Muscle of arm (tissue), 12 donors: ENCODE measurements around the gene CDC42EP4. TPM values are rescaled to one million over a fixed set of nuclear protein-coding genes. Genes with fewer than 3 reads are reported as not detected.

Source experiments
- DNase-seq: peaks from one replicate; pipeline ENCODE4 v3.0.0-alpha.2; 2013
- polyA plus RNA-seq, 12 donors: library from polyadenylated mRNA; unstranded; fragments of 120-200 nt; gene quantifications; one replicate each; pipeline ENCODE4 v1.2.1, GENCODE V29; 2013; ENCODE audit not compliant: insufficient read length in 12 of 12

Gene CDC42EP4
- polyA plus RNA-seq, 12 donors = 15.6 to 45.2 (median 20.1) TPM; not detected in 1

DNA sequence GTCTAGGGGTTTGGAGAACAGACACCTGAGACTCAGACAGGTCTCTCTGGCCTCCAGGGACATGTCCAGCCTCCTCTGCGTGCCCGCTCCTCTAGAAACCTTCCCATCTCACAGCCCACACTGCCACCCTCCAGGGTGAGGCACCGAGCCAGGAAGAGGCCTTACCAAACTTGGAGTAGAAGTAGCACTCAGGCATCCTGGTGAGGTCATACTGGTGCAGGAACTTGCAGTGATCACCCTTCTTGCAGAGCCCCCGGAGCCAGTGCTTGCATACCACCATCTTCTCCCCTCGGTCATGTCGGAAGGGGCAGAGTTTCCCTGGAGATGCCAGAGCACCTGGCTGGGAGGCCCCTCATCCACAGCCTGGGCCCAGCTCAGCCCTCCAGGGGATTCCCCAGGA, 54.3 kb downstream of the CDC42EP4 start:
- DNase-seq = no peak

DNA sequence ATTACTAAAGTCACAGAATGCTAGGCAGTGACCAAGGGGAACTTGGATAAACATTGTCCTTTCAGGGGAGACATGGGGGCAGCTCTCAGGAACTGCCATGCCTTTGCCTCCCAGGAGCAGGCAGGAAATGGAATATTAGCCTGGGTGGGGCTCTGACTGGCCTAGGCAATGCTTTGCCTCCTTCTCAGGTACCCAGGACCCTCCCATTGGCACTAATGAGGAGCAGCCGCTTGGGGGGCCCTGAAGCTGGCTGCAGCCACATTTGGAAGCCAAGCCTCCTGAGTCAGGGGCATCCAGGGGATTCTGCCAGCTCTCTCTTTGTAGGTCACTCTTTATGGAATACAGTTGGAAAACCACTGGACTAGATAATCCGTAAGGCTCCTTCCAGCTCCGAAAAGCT, 55.6 kb downstream of the CDC42EP4 start:
- DNase-seq = no peak

DNA sequence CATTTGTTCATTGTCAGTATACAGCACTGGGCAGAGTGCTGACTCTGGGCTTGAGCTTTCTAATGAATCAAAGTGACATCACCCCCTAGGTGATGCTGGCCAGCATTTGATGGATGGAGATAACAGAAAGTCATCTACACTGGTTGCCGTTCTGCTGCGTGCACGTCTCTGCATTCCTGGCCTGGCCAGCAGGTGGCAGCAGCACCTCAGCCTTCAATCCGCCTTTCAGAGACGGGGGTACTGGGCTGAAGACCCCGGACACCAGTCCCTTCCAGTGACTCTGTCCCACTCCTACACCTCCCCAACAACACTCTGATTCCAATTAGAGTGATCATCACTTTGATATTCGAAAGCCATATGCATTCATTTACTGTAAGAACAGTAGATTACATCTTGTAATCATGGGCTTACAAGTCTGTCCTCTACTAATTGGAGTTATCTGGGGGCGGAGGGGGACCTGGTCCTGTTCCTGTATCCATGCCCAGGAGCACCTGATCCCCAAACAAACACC, 56.1 kb downstream of the CDC42EP4 start:
- peak; percentile 56 for DNase-seq

DNA sequence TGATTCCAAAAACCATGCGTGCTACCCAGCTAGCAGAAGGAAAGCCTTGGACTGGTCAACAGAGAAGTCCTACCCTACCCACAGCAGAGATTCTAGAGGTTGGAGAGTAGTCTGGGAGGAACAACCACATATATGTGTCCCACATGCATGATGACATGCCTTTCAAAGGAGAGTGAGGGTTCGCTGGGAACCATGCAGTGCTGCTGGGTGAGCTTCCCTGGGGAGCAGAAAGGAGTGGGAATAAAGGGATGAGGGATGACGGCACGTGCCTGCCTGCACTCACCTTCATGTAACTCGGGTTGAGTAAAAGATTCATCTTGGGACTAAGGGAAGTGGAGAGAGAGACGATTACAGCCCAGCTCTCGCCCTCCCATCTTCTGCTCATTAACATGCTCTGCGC, 59.9 kb downstream of the CDC42EP4 start:
- no peak for DNase-seq

DNA sequence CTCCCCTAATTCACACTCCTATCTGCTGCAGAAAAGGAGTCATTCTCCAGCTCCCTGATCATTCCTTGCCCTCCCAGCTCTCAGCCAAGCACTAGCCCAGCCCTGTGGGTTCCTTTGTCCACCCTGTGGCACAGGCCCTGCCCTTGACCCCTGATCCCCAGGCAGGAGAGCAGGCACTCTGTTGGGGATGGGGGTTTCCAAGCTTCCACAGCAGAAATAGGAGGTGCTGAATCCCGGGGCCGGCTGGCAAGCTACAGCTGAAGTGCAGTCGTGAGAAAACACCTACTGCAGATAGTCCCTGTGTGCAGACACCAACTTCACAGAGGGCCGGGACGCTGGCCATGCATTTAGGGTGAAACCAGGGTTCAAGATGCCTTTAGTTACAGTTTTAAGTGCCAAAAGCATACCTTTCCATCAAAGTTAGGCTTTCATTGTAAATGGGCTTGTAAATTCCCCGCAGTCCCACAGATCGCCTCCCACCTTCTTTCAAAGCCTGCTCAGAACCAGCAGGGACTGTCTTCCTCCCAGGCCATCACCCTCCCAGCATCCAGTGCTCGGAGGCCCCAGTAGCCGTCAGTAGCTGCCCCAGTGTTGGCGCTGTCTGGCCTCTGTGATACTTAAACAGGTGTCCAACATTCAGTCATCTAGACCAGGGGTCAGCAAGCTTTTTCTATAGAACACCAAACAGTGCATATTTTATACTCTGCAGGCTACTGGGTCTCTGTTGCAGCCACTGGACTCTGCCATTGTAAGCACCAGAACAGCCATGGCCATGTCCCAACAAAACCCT, 60.8 kb downstream of the CDC42EP4 start:
- DNase-seq = no peak

DNA sequence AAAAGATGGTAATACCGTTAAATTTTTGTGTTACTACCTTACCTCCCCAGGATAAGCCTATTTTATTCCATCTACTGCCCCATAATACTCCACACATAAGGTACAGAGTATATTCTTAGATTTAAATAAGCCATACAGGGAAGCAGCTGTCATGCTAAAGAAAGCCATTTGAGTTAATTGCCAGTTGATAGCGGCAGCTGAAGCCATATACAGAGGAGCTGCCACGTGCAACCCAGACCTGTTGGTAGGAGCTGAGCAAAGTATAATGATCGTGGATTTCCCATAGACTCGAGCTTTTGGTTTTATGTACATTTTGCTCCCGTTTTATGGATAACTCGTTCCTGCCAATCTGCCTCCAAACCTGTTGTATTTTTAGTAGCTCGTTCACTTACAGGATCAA, 62.1 kb downstream of the CDC42EP4 start:
- no peak for DNase-seq

DNA sequence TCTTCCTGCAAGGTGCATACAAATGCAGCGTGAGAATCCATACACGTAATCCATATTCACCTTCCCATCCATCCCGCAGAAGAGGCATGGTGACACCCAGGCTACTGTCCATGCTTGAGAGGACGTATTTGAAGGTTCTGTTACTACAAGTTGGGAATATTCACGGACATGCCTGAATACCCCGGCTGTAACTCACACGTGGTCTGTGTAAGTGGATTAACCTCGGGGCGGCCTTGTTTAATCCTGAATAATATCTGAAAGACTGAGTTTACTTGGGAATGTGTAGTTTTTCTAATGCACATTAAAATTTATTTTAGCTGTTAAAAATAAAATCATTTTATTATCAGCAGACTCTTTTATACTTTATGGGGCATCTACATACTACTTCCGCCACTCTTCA, 63.3 kb downstream of the CDC42EP4 start:
- no peak for DNase-seq

GRCh38 chr17:73247726-73248125, 64.1 kb downstream of the CDC42EP4 start:
- no peak for DNase-seq

DNA sequence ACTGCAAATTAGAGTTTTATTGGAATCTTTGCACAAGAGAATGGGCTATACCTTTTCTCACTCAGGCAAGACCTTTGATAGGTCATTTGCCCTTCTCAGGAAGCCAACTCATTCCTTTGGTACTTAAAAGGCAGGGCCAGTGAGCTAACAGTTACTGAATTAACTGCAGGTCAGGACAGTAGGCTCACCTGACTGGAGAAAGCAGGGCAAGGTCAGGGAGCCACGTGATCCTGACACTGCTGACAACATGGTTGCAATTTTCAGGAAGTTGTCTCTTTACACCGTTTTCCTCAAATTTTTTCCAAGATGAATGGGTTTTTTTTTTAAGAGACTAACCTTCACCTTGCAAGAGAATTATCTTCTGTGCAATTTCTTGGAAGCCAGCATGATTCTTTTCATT, 71.2 kb downstream of the CDC42EP4 start:
- DNase-seq = no peak

- DNase-seq = no peak
These were observed 74.1 kb downstream of the CDC42EP4 start for GRCh38 chr17:73237714-73238113.

DNA sequence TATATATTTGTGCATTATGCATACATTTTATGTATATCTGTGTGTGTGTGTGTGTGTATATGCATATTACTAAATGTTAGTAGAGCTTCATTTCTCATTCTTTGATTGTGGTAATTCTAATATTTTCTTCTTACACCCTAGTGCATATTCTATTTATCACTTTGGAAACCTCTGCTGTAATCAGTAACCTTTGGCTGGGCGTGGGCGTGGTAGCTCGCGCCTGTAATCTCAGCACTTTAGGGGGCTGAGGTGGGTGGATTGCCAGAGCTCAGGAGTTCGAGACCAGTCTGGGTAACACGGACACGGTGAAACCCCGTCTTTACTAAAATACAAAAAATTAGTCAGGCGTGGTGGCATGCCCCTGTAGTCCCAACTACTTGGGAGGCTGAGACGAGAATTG, 77.1 kb downstream of the CDC42EP4 start:
- DNase-seq = no peak

Other genes with a start within 250 kb of the CDC42EP4 start
- gene SLC39A11, start 219.3 kb downstream of the CDC42EP4 start, polyA plus RNA-seq = 10 to 100 TPM in 5 of 12 donors, 1 to 10 TPM in 6, not detected in 1; 7.7 to 12.9 (median 9.9) TPM
- gene SSTR2, start 147.0 kb downstream of the CDC42EP4 start, polyA plus RNA-seq = under 1 TPM in 10 of 12 donors, not detected in 2; 0.32 to 0.95 (median 0.65) TPM
- gene COG1, start 118.9 kb downstream of the CDC42EP4 start, polyA plus RNA-seq = 10 to 100 TPM in 11 of 12 donors, not detected in 1; 22.4 to 54.9 (median 32.4) TPM
- gene CPSF4L, start 50.1 kb downstream of the CDC42EP4 start, polyA plus RNA-seq = under 1 TPM in 2 of 12 donors, not detected in 10; 0.20 to 0.24 TPM